ENCODE data around the gene MUC16.
"Not testable (repeated sequence)": the region's sequence is repeated elsewhere in the genome, so short reads cannot be mapped to it uniquely, and the experiment has no call there.

The MUC16 gene

GRCh38 chr19:9009935-9010651, at the start of gene MUC16:
Gene MUC16 (minus strand): TSS chr19:9010409.
- in situ Hi-C loops (cut with HindIII; ENCODE audit: low sequenced_read_pairs): no loop called here

- in situ Hi-C loops (cut with HindIII; ENCODE audit: low sequenced_read_pairs): no loop called here
Observed at GRCh38 chr19:9058905-9059667, 48.9 kb upstream of the MUC16 start.

- in situ Hi-C loops (cut with HindIII; ENCODE audit: low sequenced_read_pairs): no loop called here
Observed at GRCh38 chr19:9057505-9058258, 47.5 kb upstream of the MUC16 start.

DNA sequence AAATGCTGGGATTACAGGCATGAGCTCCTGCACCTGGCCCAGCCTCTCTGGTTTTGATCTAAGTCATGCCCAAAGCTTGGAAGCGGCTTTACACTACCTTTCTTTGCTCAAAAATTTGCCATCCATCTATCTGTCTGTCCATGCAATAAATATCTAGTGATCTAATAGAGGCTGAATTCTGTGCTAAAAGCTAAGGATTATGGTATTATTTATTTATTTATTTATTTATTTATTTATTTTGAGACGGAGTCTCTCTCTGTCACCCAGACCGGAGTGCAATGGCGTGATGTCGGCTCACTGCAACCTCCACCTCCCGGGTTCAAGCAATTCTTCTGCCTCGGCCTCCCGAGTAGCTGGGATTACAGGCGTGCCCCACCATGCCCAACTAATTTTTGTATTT, 45.9 kb upstream of the MUC16 start:
- in situ Hi-C loops (cut with HindIII; ENCODE audit: low sequenced_read_pairs): not testable (repeated sequence)

DNA sequence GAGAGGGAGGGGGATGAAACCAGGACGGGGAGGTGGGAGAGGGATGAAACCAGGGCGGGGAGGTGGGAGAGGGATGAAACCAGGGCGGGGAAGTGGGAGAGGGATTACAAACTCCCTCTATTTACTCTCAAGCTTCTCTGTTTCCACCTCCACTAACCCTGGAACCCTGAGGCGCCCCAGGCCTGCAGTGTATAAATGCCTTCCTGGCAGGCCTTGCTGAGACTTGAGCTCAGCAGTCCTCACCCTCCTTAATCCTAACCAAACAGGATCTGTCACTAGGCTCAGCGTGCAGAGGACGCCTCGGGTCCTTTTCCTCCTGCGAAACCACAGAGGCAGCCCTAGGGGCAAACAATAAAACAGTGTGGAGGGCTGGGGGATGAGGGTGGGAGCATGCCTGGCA, 44.6 kb upstream of the MUC16 start:
- in situ Hi-C loops (cut with HindIII; ENCODE audit: low sequenced_read_pairs): no loop called here

DNA sequence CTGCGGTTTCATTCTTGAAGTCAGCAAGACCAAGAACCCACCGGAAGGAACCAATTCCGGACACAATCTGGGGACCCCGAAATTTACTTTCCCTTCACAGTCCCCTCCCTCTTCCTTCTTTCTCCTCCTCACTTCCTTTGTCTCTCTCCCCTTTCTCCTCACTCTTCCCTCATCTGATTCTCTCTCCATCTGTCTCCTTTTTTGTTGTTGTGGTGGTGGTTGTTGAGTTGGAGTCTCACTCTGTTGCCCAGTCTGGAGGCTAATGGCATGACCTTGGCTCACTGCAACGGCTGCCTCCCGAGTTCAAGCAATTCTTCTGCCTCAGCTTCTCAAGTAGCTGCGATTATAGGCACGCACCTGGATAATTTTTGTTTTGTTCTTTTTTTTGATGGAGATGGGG, 44.0 kb upstream of the MUC16 start:
- in situ Hi-C loops (cut with HindIII; ENCODE audit: low sequenced_read_pairs): no loop called here

GRCh38 chr19:9053674-9054073, 43.5 kb upstream of the MUC16 start:
- in situ Hi-C loops (cut with HindIII; ENCODE audit: low sequenced_read_pairs): not testable (repeated sequence)

DNA sequence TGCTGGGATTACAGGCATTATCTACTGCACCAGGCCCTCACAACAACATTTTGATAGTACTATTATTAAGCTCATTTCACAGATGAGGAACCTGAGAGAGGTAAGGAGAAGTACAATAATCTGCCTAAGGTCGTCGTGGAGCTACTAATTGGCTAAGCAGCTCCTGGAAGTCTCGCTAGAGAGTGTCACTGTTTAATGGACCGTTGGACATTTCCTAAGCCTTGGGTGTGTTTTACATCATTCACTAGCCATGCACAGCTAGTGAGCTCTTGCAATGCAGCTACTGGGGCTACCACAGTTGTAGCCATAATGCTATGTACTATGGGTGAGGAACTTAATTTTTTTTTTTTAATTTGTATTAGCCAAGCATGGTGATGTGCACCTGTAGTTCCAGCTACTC, 42.7 kb upstream of the MUC16 start:
- in situ Hi-C loops (cut with HindIII; ENCODE audit: low sequenced_read_pairs): no loop called here

- in situ Hi-C loops (cut with HindIII; ENCODE audit: low sequenced_read_pairs): no loop called here
Observed at GRCh38 chr19:9046694-9047093, 36.5 kb upstream of the MUC16 start.

GRCh38 chr19:9044449-9044848, 34.2 kb upstream of the MUC16 start:
- in situ Hi-C loops (cut with HindIII; ENCODE audit: low sequenced_read_pairs): no loop called here

- in situ Hi-C loops (cut with HindIII; ENCODE audit: low sequenced_read_pairs): no loop called here
Observed at GRCh38 chr19:9043524-9043923, 33.3 kb upstream of the MUC16 start.

DNA sequence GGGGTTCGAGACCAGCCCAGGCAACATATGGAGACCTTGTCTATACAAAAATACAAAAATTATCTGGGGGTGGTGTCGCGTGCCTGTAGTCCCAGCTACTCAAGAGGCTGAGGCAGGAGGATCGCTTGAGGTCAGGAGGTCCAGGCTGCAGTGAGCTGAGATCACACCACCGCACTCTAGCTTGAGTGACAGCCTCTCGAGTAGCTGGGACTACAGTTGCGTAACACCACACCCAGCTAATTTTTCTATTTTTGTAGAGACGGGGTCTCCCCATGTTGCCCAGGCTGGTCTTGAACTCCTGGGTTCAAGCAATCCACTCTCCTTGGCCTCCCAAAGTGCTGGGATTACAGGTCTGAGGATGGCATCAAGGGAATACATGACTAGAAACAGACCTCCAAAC, 30.8 kb upstream of the MUC16 start:
- in situ Hi-C loops (cut with HindIII; ENCODE audit: low sequenced_read_pairs): no loop called here

GRCh38 chr19:9040131-9040530, 29.9 kb upstream of the MUC16 start:
- in situ Hi-C loops (cut with HindIII; ENCODE audit: low sequenced_read_pairs): no loop called here

DNA sequence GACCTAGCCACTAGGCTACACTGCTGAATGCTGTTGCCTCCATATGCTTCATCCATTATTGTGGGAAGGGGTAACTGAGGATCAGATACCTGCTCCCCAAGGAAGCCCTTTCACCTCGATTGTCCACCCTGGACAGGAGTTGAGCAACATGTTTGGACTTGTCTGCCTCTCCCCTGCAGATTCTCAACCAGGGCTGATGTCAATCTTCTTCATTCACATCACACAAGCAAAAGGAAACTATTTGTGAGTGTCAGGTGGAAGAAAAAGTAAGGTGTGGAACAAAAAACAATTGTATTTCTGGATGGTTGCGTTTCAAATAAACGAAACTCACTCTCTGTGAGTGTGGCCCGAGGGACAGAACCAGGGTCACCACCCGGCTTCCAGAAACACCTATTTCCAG, 29.5 kb upstream of the MUC16 start:
- in situ Hi-C loops (cut with HindIII; ENCODE audit: low sequenced_read_pairs): no loop called here

- in situ Hi-C loops (cut with HindIII; ENCODE audit: low sequenced_read_pairs): no loop called here
Observed at GRCh38 chr19:9037400-9038062, 27.3 kb upstream of the MUC16 start.

DNA sequence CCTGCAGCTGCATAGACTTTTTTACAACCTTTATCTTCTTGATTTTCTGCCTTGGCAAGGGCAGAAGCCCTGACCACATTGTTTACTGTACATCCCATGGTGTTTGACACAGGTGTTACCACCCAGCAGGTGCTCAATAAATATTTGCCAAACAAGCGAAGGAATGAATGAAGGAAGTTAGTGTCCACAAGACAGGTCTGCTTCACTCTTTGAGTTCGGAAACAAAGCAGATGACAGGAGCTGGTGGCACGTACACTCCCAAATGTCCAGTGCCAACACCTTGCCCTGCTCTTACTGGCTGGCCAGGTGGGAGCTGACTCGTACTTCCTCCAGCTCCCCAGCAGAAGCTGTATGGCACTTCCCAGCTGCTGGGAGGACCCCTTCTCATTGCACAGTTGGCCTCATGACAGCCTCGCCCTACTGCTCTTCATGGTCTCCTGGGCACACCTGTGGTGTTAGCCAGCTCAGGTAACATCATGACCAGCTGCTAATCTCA, 22.0 kb upstream of the MUC16 start:
- in situ Hi-C loops (cut with HindIII; ENCODE audit: low sequenced_read_pairs): no loop called here

- in situ Hi-C loops (cut with HindIII; ENCODE audit: low sequenced_read_pairs): no loop called here
Observed at GRCh38 chr19:9018163-9018875, 8.1 kb upstream of the MUC16 start.

DNA sequence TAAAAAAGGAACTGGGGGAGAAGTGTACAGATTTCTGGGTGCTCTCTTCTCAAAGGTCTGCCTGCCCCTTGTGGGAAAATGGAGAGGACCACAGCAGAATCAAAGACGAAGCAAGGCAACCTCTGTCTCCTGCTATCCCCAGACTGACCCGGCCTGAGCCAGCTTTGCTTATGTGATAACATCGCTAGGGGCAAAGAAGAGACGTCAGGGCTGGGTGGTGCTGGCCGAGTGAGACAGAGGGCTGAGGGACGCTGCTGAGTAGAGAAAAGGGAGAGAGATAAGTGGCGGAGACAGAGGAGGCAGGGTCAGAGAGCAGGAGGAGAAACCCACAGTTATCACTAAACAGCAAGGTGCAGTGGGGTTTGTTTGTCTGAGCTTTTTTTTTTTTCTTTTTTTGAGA, 4.6 kb upstream of the MUC16 start:
- in situ Hi-C loops (cut with HindIII; ENCODE audit: low sequenced_read_pairs): no loop called here

GRCh38 chr19:9013988-9014387, 3.8 kb upstream of the MUC16 start:
- in situ Hi-C loops (cut with HindIII; ENCODE audit: low sequenced_read_pairs): no loop called here

GRCh38 chr19:9011875-9012274, 1.7 kb upstream of the MUC16 start:
- in situ Hi-C loops (cut with HindIII; ENCODE audit: low sequenced_read_pairs): no loop called here
